ENCODE data around the gene CDKN1A. TPM values are rescaled to one million over a fixed set of nuclear protein-coding genes. Genes with fewer than 3 reads are reported as not detected.

CDKN1A gene
- polyA plus RNA-seq, 3 donors, result 117 to 1,223 (median 144) TPM

DNA sequence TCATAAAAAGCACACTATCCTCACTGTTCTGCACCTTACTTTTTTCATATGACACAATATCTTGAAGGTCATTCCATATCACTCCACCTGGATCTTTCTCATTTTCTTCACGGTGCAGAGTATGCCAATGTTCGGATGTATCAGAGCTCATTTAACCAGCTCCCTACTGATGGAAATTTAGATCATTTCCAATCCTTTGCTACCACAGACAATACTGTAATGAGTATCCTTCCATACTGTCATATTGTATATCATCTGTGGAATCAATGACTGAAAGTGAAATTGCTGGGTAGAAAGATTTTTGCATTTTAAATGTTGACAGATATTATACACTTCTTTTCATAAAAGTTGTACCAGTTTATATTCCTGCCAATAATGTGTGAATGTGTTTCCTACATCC, 16.9 kb downstream of the CDKN1A start:
- no peaks in the 10 kb centered on the region for H4K20me1 ChIP-seq (ENCODE audit: insufficient read depth, low read length)
- no peak overlapping the region for H3K4me3 ChIP-seq (replicated peaks in 1 of 3; ENCODE audit: low read depth in 2 of 3, low read length in 3 of 3)
- no peak overlapping the region for H3K4me2 ChIP-seq (replicated peaks; ENCODE audit: extremely low read depth, low read length, poor library complexity, severe bottlenecking)
- no peaks in the 10 kb centered on the region for H3K27me3 Mint-ChIP-seq (ENCODE audit: low read depth in 3 of 3)
- no peak overlapping the region for H3K27ac ChIP-seq (ENCODE audit: low read depth in 1 of 2, low read length in 2 of 2)
- H3K36me3 Mint-ChIP-seq, result peaks cover 0 to 4% of the 10 kb centered on the region in 2 donors
- no peaks in the 10 kb centered on the region for H3K36me3 ChIP-seq (replicated peaks in 1 of 2; ENCODE audit: control insufficient read depth in 1 of 2, insufficient read depth in 2 of 2, low read length in 2 of 2)
- H3K4me1 ChIP-seq (ENCODE audit: control insufficient read depth in 1 of 2, insufficient read depth in 2 of 2, low read length in 2 of 2), result peaks cover 58 to 67% of the 10 kb centered on the region in 2 donors
- DNase-seq, result no peak
- no peak overlapping the region for H3K4me3 Mint-ChIP-seq
- TF ChIP-seq CTCF (IDR thresholded peaks at IDR 0.05), result no peak
- no peak overlapping the region for H3K9ac ChIP-seq (ENCODE audit: insufficient read depth, low read length, poor library complexity, severe bottlenecking)
- peaks cover 38% of the 10 kb centered on the region for H3K79me2 ChIP-seq (ENCODE audit: insufficient read depth, low read length)
- no peak overlapping the region for H2AFZ ChIP-seq (ENCODE audit: insufficient read depth, low read depth, low read length, poor library complexity, severe bottlenecking)
- no CpG with 5 or more reads among the region's 2 CpGs for WGBS (ENCODE audit: insufficient coverage)
- no peaks in the 10 kb centered on the region for H3K9me3 ChIP-seq (replicated peaks in 1 of 2; ENCODE audit: control insufficient read depth in 1 of 2, insufficient read depth in 1 of 2, low read length in 2 of 2)
- H3K27ac Mint-ChIP-seq, result no peak overlapping the region
- H3K27me3 ChIP-seq (ENCODE audit: control insufficient read depth in 2 of 2, insufficient read depth in 2 of 2, low read length in 2 of 2), result no peaks in the 10 kb centered on the region
- intact Hi-C loops (cut with micrococcal nuclease), result no loop called here
- H3K4me1 Mint-ChIP-seq, result peaks cover 69% of the 10 kb centered on the region
- peaks cover 0 to 9% (median 0%) of the 10 kb centered on the region in 7 donors for H3K9me3 Mint-ChIP-seq

DNA sequence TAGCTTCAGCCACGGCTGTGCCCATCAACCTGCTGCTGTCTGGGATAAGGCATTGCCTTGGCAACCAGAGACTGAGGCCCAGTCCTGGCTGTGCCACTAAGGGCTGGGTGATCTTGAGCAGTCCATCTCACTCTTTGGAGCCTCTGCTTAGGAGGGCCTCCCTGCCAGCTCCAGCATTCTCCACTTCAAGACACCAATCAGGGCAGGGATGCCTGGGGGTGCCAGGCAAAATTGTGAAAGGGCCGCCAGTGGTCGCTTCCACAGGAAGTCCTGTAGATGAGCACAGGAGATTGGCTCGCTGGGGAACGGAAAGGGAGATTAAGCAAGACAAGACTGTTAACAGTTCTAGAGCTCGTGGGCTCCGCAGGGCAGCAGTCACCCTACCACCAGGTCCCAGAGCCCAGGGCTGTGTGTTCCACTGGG, 19.0 kb downstream of the CDKN1A start, which contains the start of gene RAB44:
Gene RAB44 (plus strand): TSS at position 346 of the 423 bp plus-strand sequence. CDS start 6,410 bp downstream, outside the sequence.
- Histone ChIP-seq H3K9ac (ENCODE audit: insufficient read depth, low read length, poor library complexity, severe bottlenecking) (peak within 1 kb of the TSS; percentile 48), H4K20me1 (ENCODE audit: insufficient read depth, low read length) (peaks cover 4% of the 10 kb centered on the region), H3K4me1 (ENCODE audit: control insufficient read depth in 1 of 2, insufficient read depth in 2 of 2, low read length in 2 of 2) (peaks cover 69 to 73% of the 10 kb centered on the region in 2 donors), H3K27me3 (ENCODE audit: control insufficient read depth in 2 of 2, insufficient read depth in 2 of 2, low read length in 2 of 2) (no peaks in the 10 kb centered on the region), H3K27ac (ENCODE audit: low read depth in 1 of 2, low read length in 2 of 2) (peak within 1 kb of the TSS; percentile 59 to 85), H3K79me2 (ENCODE audit: insufficient read depth, low read length) (peaks cover 58% of the 10 kb centered on the region), H2AFZ (ENCODE audit: insufficient read depth, low read depth, low read length, poor library complexity, severe bottlenecking) (peak within 1 kb of the TSS; percentile 56), H3K4me2 (replicated peaks; ENCODE audit: extremely low read depth, low read length, poor library complexity, severe bottlenecking) (peak within 1 kb of the TSS; percentile 87), H3K4me3 (replicated peaks in 1 of 3; ENCODE audit: low read depth in 2 of 3, low read length in 3 of 3) (peak within 1 kb of the TSS; percentile 30 to 76 (median 36)), H3K36me3 (replicated peaks in 1 of 2; ENCODE audit: control insufficient read depth in 1 of 2, insufficient read depth in 2 of 2, low read length in 2 of 2) (no peaks in the 10 kb centered on the region), H3K9me3 (replicated peaks in 1 of 2; ENCODE audit: control insufficient read depth in 1 of 2, insufficient read depth in 1 of 2, low read length in 2 of 2) (no peaks in the 10 kb centered on the region)
- intact Hi-C loops (cut with micrococcal nuclease), result no loop called here
- Mint-ChIP-seq H3K27ac (peak within 1 kb of the TSS; percentile 88 to 98 (median 96)), H3K36me3 (peaks cover 0 to 4% of the 10 kb centered on the region in 2 donors), H3K4me3 (peak within 1 kb of the TSS; percentile 82 to 90), H3K4me1 (peaks cover 77% of the 10 kb centered on the region), H3K27me3 (ENCODE audit: low read depth in 3 of 3) (no peaks in the 10 kb centered on the region), H3K9me3 (peaks cover 0 to 7% (median 0%) of the 10 kb centered on the region in 7 donors)
- peak; percentile 61 to 82 (median 74) for DNase-seq
- 3% methylated on average over 6 of the region's 7 CpGs for WGBS (ENCODE audit: insufficient coverage)
- no peak for TF ChIP-seq CTCF (IDR thresholded peaks at IDR 0.05)

All from CD14-positive monocyte (primary cell).